H9 (cell line): ENCODE measurements around the gene LAMTOR5. TPM values are rescaled to one million over a fixed set of nuclear protein-coding genes. Genes with fewer than 3 reads are reported as not detected.

ENCODE experiments used
- DNase-seq: peaks from one replicate; pipeline ENCODE4 v3.0.0-alpha.2; 2017
- H2AFZ ChIP-seq: one replicate; pipeline ENCODE4 v1.6.1; 2013; ENCODE audit warnings: mild to moderate bottlenecking, low read length, control low read depth, moderate library complexity
- H2AK5ac ChIP-seq: 2 replicates; pipeline ENCODE4 v1.6.1; 2013; ENCODE audit warnings: low read length, control low read depth, mixed read lengths; ENCODE audit not compliant: insufficient read length
- H2BK120ac ChIP-seq: one replicate; pipeline ENCODE4 v1.6.1; 2013; ENCODE audit warnings: low read depth, mild to moderate bottlenecking, low read length, control low read depth, inconsistent platforms; ENCODE audit not compliant: poor library complexity, severe bottlenecking
- H2BK12ac ChIP-seq: 2 replicates; pipeline ENCODE4 v1.6.1; 2013; ENCODE audit warnings: low read length, control low read depth, mixed read lengths, low read depth; ENCODE audit not compliant: insufficient read length
- H2BK15ac ChIP-seq: 2 replicates; pipeline ENCODE4 v1.6.1; 2013; ENCODE audit warnings: low read depth, low read length, control low read depth
- H2BK20ac ChIP-seq: one replicate; pipeline ENCODE4 v1.6.1; 2013; ENCODE audit warnings: low read depth, mild to moderate bottlenecking, low read length, control low read depth, inconsistent platforms; ENCODE audit not compliant: poor library complexity, severe bottlenecking
- H2BK5ac ChIP-seq: 2 replicates; pipeline ENCODE4 v1.6.1; 2013; ENCODE audit warnings: low read length, control low read depth, mixed read lengths; ENCODE audit not compliant: insufficient read length
- H3K14ac ChIP-seq: 2 replicates; pipeline ENCODE4 v1.6.1; 2013; ENCODE audit warnings: low read length, control low read depth; ENCODE audit not compliant: insufficient read depth
- H3K18ac ChIP-seq: 2 replicates; pipeline ENCODE4 v1.6.1; 2013; ENCODE audit warnings: low read depth, mild to moderate bottlenecking, mixed read lengths, low read length, control low read depth; ENCODE audit not compliant: insufficient read length
- H3K23ac ChIP-seq: 2 replicates; pipeline ENCODE4 v1.6.1; 2013; ENCODE audit warnings: low read length, control low read depth, mixed read lengths, low read depth; ENCODE audit not compliant: insufficient read length
- H3K23me2 ChIP-seq: 2 replicates; pipeline ENCODE4 v1.6.1; 2013; ENCODE audit warnings: low read depth, mild to moderate bottlenecking, mixed read lengths, low read length, control low read depth; ENCODE audit not compliant: insufficient read length, poor library complexity, severe bottlenecking
- H3K27ac ChIP-seq: 2 replicates; pipeline ENCODE4 v1.5.1; 2013; ENCODE audit warnings: low read length, control low read depth, mixed read lengths, low read depth; ENCODE audit not compliant: insufficient read length
- H3K27me3 ChIP-seq: 2 replicates; pipeline ENCODE4 v1.6.1; 2013; ENCODE audit warnings: low read length, control low read depth, inconsistent platforms; ENCODE audit not compliant: insufficient read depth
- H3K4ac ChIP-seq: 2 replicates; pipeline ENCODE4 v1.6.1; 2013; ENCODE audit warnings: low read depth, mild to moderate bottlenecking, control low read depth, inconsistent platforms, low read length, moderate library complexity
- H3K4me1 ChIP-seq: 2 replicates; pipeline ENCODE4 v1.6.1; 2013; ENCODE audit warnings: low read length, control low read depth, inconsistent platforms; ENCODE audit not compliant: insufficient read depth
- H3K4me2 ChIP-seq: 2 replicates; pipeline ENCODE4 v1.6.1; 2013; ENCODE audit warnings: low read length, control low read depth, mixed read lengths; ENCODE audit not compliant: insufficient read length, insufficient read depth
- H3K56ac ChIP-seq: 2 replicates; pipeline ENCODE4 v1.6.1; 2013; ENCODE audit warnings: low read depth, mild to moderate bottlenecking, mixed read lengths, low read length, control low read depth; ENCODE audit not compliant: insufficient read length
- H3K79me1 ChIP-seq: 2 replicates; pipeline ENCODE4 v1.6.1; 2013; ENCODE audit warnings: low read depth, mild to moderate bottlenecking, moderate library complexity, low read length, control low read depth, inconsistent platforms; ENCODE audit not compliant: insufficient read depth, poor library complexity, severe bottlenecking
- H3K79me2 ChIP-seq: 2 replicates; pipeline ENCODE4 v1.6.1; 2013; ENCODE audit warnings: low read length, control low read depth, inconsistent platforms; ENCODE audit not compliant: insufficient read depth
- H3K9ac ChIP-seq: 2 replicates; pipeline ENCODE4 v1.6.1; 2013; ENCODE audit warnings: low read length, control low read depth, mixed read lengths; ENCODE audit not compliant: insufficient read length; ENCODE audit errors: extremely low read depth
- H3K9me3 ChIP-seq: one replicate; pipeline ENCODE4 v1.6.1; 2013; ENCODE audit warnings: low read depth, low read length, inconsistent platforms; ENCODE audit not compliant: control insufficient read depth
- H3T11ph ChIP-seq: one replicate; pipeline ENCODE4 v1.6.1; 2013; ENCODE audit warnings: mild to moderate bottlenecking, low read length, control low read depth, inconsistent platforms
- H4K20me1 ChIP-seq: one replicate; pipeline ENCODE4 v1.6.1; 2013; ENCODE audit not compliant: control insufficient read depth, insufficient read length, insufficient read depth
- H4K5ac ChIP-seq: 2 replicates; pipeline ENCODE4 v1.6.1; 2013; ENCODE audit warnings: low read depth, mild to moderate bottlenecking, mixed read lengths, low read length, control low read depth; ENCODE audit not compliant: insufficient read length
- H4K8ac ChIP-seq: replicated peaks from 2 replicates; pipeline ENCODE4 v1.6.1; 2013; ENCODE audit warnings: low read length, control low read depth, mixed read lengths, low read depth; ENCODE audit not compliant: insufficient read length
- H4K91ac ChIP-seq: 2 replicates; pipeline ENCODE4 v1.6.1; 2013; ENCODE audit warnings: low read depth, mild to moderate bottlenecking, moderate library complexity, mixed read lengths, low read length, control low read depth; ENCODE audit not compliant: insufficient read length
- H3K27ac Mint-ChIP-seq, 3 experiments: 2 replicates in 2 of 3; 3 replicates in 1 of 3; pipeline ENCODE4 v1.8.0; 2020 to 2021; ENCODE audit warnings: mixed read lengths in 3 of 3, mild to moderate bottlenecking in 1 of 3, moderate library complexity in 1 of 3
- H3K27me3 Mint-ChIP-seq: 2 replicates; pipeline ENCODE4 v1.8.0; 2021; ENCODE audit warnings: low read depth, mild to moderate bottlenecking, moderate library complexity, mixed read lengths
- H3K36me3 Mint-ChIP-seq, 3 experiments: 2 replicates in 2 of 3; 3 replicates in 1 of 3; pipeline ENCODE4 v1.8.0; 2020 to 2021; ENCODE audit warnings: low read depth in 3 of 3, mixed read lengths in 3 of 3; ENCODE audit not compliant: insufficient read depth in 1 of 3
- H3K4me1 Mint-ChIP-seq, 2 experiments: 2 replicates each; pipeline ENCODE4 v1.8.0; 2020; ENCODE audit warnings: mixed read lengths in 2 of 2
- H3K4me3 Mint-ChIP-seq, 2 experiments: 2 replicates in 1 of 2; 3 replicates in 1 of 2; pipeline ENCODE4 v1.8.0; 2020 to 2021; ENCODE audit warnings: mild to moderate bottlenecking in 2 of 2, mixed read lengths in 2 of 2, moderate library complexity in 1 of 2
- H3K9me3 Mint-ChIP-seq, 2 experiments: 2 replicates in 1 of 2; 3 replicates in 1 of 2; pipeline ENCODE4 v1.8.0; 2020; ENCODE audit warnings: mild to moderate bottlenecking in 2 of 2, mixed read lengths in 2 of 2, moderate library complexity in 1 of 2
- WGBS: extraction: QIAGEN DNeasy Blood & Tissue Kit; methylation state at CpG from one replicate; pipeline ENCODE4 v1.1.7; 2013; ENCODE audit warnings: missing lambda C conversion rate, low lambda C conversion rate, mixed read lengths; ENCODE audit not compliant: insufficient read length; ENCODE audit errors: extremely low coverage; 5-methylcytosine and 5-hydroxymethylcytosine counted together
- total RNA-seq: library from RNA; stranded (reverse); gene quantifications from 2 replicates; pipeline ENCODE4 v1.2.1, GENCODE V29; 2021
- TF ChIP-seq, protein P1 (sequence below): fragments of 200-600 bp; sonication (generic); conservative IDR thresholded peaks from 3 replicates; pipeline ENCODE4 v1.8.0; 2021; ENCODE audit warnings: antibody characterized with exemption, mild to moderate bottlenecking

Gene LAMTOR5
- total RNA-seq, 1 experiment from 2014 or later = 108 TPM

DNA sequence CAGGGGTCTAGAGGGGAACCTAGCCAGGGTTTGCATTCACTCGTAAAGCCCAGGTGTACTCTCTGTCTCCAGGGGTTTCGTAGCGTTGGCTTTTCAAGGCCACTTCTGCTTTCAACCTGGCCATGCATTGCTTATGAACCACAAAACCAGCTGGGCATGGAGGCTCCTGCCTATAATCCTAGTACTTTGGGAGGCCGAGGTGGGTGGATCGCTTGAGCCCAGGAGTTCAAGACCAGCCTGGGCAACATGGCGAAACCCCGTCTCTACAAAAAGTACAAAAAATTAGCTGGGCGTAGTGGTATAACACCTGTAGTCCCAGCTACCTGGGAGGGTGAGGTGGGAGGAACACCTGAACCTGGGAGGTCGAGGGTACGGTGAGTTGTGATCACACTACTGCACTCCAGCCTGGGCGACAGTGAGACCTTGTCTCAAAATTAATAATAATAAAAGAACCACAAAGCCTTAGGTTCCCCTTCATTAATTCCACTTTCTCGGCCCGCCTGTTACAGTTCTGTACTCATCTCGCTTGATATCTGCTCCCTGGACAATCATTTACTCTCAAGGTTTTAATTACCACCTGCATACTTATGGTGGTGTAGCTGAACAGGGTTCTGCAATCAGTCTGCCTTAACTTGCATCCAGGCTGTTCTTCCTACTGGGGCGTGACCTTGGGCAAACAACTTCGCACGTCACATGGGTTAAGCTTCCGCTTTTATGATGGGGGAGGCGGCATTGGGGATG is 22.7 kb downstream of the LAMTOR5 start:
- Histone ChIP-seq H3K9me3 (no peaks in the 10 kb centered on the region), H4K20me1 (no peaks in the 10 kb centered on the region), H3K4ac (no peak overlapping the region), H2AK5ac (no peak overlapping the region), H3K4me1 (no peaks in the 10 kb centered on the region), H2BK120ac (no peak overlapping the region), H3K23me2 (no peaks in the 10 kb centered on the region), H2BK12ac (no peak overlapping the region), H3K27me3 (no peaks in the 10 kb centered on the region), H3K9ac (no peak overlapping the region), H2BK20ac (no peak overlapping the region), H3K14ac (no peak overlapping the region), H3K79me1 (no peaks in the 10 kb centered on the region), H3K56ac (no peak overlapping the region), H3T11ph (no peak overlapping the region), H3K79me2 (no peaks in the 10 kb centered on the region), H3K4me2 (no peak overlapping the region), H2BK15ac (no peak overlapping the region), H4K5ac (no peak overlapping the region), H3K18ac (no peak overlapping the region), H2AFZ (no peak overlapping the region), H3K23ac (no peak overlapping the region), H2BK5ac (no peak overlapping the region), H4K8ac (no peak overlapping the region), H4K91ac (no peak overlapping the region), H3K27ac (no peak overlapping the region)
- H3K4me1 Mint-ChIP-seq = peaks cover under 1 to 3% of the 10 kb centered on the region in 2 experiments; a peak in 2 of 4 replicates
- 0 out of 7 replicates have a peak overlapping the region, but pooled peaks of 1 of the 3 experiments have one; percentile 46 for H3K27ac Mint-ChIP-seq
- H3K27me3 Mint-ChIP-seq = no peaks in the 10 kb centered on the region
- no peak overlapping the region for H3K4me3 Mint-ChIP-seq
- TF ChIP-seq, protein P1, sequence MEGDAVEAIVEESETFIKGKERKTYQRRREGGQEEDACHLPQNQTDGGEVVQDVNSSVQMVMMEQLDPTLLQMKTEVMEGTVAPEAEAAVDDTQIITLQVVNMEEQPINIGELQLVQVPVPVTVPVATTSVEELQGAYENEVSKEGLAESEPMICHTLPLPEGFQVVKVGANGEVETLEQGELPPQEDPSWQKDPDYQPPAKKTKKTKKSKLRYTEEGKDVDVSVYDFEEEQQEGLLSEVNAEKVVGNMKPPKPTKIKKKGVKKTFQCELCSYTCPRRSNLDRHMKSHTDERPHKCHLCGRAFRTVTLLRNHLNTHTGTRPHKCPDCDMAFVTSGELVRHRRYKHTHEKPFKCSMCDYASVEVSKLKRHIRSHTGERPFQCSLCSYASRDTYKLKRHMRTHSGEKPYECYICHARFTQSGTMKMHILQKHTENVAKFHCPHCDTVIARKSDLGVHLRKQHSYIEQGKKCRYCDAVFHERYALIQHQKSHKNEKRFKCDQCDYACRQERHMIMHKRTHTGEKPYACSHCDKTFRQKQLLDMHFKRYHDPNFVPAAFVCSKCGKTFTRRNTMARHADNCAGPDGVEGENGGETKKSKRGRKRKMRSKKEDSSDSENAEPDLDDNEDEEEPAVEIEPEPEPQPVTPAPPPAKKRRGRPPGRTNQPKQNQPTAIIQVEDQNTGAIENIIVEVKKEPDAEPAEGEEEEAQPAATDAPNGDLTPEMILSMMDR = no peak
- no peaks in the 10 kb centered on the region for H3K9me3 Mint-ChIP-seq
- no CpG with 5 or more reads among the region's 19 CpGs for WGBS
- peaks cover 0 to 2% (median 0%) of the 10 kb centered on the region in 3 experiments; a peak in 5 of 7 replicates for H3K36me3 Mint-ChIP-seq
- no peak for DNase-seq
